GM12874 (cell line): ENCODE data around the gene IQCF6.

Experiments used
- CTCF ChIP-seq: IDR thresholded peaks from 2 replicates; pipeline ENCODE4 v1.5.1; 2011; ENCODE audit warnings: low read depth, mild to moderate bottlenecking, control low read depth, low read length, moderate library complexity; ENCODE audit not compliant: insufficient read depth

IQCF6 gene

GRCh38 chr3:51814034-51814433, 35.0 kb upstream of the IQCF6 start:
- no peak for TF ChIP-seq CTCF

- TF ChIP-seq CTCF = no peak
Observed at GRCh38 chr3:51813539-51813938, 34.5 kb upstream of the IQCF6 start.

GRCh38 chr3:51808934-51809333, 29.9 kb upstream of the IQCF6 start:
- no peak for TF ChIP-seq CTCF

GRCh38 chr3:51802106-51802703, 23.2 kb upstream of the IQCF6 start:
- TF ChIP-seq CTCF = no peak

GRCh38 chr3:51800750-51801125, 21.7 kb upstream of the IQCF6 start:
- TF ChIP-seq CTCF = no peak

- TF ChIP-seq CTCF = peak; percentile 66
Observed at GRCh38 chr3:51799879-51800749, 21.1 kb upstream of the IQCF6 start.

GRCh38 chr3:51798411-51798963, 19.4 kb upstream of the IQCF6 start:
- no peak for TF ChIP-seq CTCF
